Activated gamma-delta T cell (primary cell): Measurements from ENCODE around the gene SORCS2.

Source experiments
- DNase-seq: peaks from one replicate; lab custom pipeline; 2025; lab: John Stamatoyannopoulos, UW

SORCS2 gene

GRCh38 chr4:7474320-7474719 is 282.0 kb downstream of the SORCS2 start:
- DNase-seq = no peak

- DNase-seq = no peak
Measured at GRCh38 chr4:7475207-7475606, 282.9 kb downstream of the SORCS2 start.

- no peak for DNase-seq
Measured at GRCh38 chr4:7476820-7477219, 284.5 kb downstream of the SORCS2 start.

GRCh38 chr4:7477695-7478094 is 285.4 kb downstream of the SORCS2 start:
- no peak for DNase-seq

- no peak for DNase-seq
Measured at GRCh38 chr4:7478665-7479064, 286.3 kb downstream of the SORCS2 start.

GRCh38 chr4:7480423-7480822 is 288.1 kb downstream of the SORCS2 start:
- no peak for DNase-seq

GRCh38 chr4:7481227-7481626 is 288.9 kb downstream of the SORCS2 start:
- no peak for DNase-seq

- no peak for DNase-seq
Measured at GRCh38 chr4:7485096-7485495, 292.8 kb downstream of the SORCS2 start.

GRCh38 chr4:7486101-7486500 is 293.8 kb downstream of the SORCS2 start:
- no peak for DNase-seq

- DNase-seq = no peak
Measured at GRCh38 chr4:7487502-7487901, 295.2 kb downstream of the SORCS2 start.

GRCh38 chr4:7487998-7488671 is 295.8 kb downstream of the SORCS2 start:
- no peak for DNase-seq

- DNase-seq = no peak
Measured at GRCh38 chr4:7491915-7492314, 299.6 kb downstream of the SORCS2 start.

GRCh38 chr4:7498446-7499200 is 306.3 kb downstream of the SORCS2 start:
- DNase-seq = no peak

GRCh38 chr4:7499661-7500060 is 307.3 kb downstream of the SORCS2 start:
- no peak for DNase-seq

- no peak for DNase-seq
Measured at GRCh38 chr4:7500404-7500803, 308.1 kb downstream of the SORCS2 start.

- no peak for DNase-seq
Measured at GRCh38 chr4:7501314-7501713, 309.0 kb downstream of the SORCS2 start.

GRCh38 chr4:7501873-7502272 is 309.5 kb downstream of the SORCS2 start:
- no peak for DNase-seq

GRCh38 chr4:7503559-7504249 is 311.4 kb downstream of the SORCS2 start:
- DNase-seq = no peak

GRCh38 chr4:7505116-7505900 is 313.0 kb downstream of the SORCS2 start:
- DNase-seq = no peak

GRCh38 chr4:7506119-7506518 is 313.8 kb downstream of the SORCS2 start:
- no peak for DNase-seq

- DNase-seq = no peak
Measured at GRCh38 chr4:7506572-7506971, 314.2 kb downstream of the SORCS2 start.

GRCh38 chr4:7507381-7507780 is 315.0 kb downstream of the SORCS2 start:
- no peak for DNase-seq
